NCI-H2196 (cell line): ENCODE data around the gene SIAE.

Experiments used
- DNase-seq: peaks from one replicate; lab custom pipeline; 2025; ENCODE audit not compliant: unreplicated experiment; lab: John Stamatoyannopoulos, UW

SIAE gene

GRCh38 chr11:124673333-124674167, at the start of gene SIAE, which contains the start of gene SPA17:
Gene SIAE (minus strand): TSS chr11:124673739. CDS start chr11:124673708, 31 bp downstream.
Gene SPA17 (plus strand): TSS chr11:124673904. CDS start chr11:124675265, 1,361 bp downstream.
- peak; percentile 95 for DNase-seq

GRCh38 chr11:124722176-124722575, 48.6 kb upstream of the SIAE start:
- DNase-seq: no peak

DNA sequence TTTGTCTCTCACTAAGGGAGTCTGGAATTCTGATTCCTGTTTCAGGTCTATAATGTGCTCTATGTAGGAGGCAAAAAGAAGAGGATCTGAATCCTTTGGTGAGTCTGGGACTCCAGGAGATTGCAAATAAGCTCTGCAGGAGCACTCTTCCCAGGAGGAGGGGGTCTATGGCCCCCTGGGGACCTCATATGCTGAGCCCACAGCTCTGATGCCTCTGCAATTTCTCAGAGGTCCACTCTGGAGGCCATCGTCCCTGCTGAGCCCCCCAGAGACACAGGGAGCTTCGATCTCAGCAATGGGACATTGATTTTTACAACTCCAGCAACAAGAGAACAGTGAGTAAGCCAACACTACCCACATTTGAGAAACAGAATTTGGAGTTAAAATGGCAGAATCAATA, 46.0 kb upstream of the SIAE start:
- no peak for DNase-seq

- no peak for DNase-seq
These were observed 45.3 kb upstream of the SIAE start for GRCh38 chr11:124718801-124719200.

GRCh38 chr11:124717786-124718651, 44.5 kb upstream of the SIAE start:
- DNase-seq: peak; percentile 13

GRCh38 chr11:124717421-124717785, 43.9 kb upstream of the SIAE start:
- no peak for DNase-seq

DNA sequence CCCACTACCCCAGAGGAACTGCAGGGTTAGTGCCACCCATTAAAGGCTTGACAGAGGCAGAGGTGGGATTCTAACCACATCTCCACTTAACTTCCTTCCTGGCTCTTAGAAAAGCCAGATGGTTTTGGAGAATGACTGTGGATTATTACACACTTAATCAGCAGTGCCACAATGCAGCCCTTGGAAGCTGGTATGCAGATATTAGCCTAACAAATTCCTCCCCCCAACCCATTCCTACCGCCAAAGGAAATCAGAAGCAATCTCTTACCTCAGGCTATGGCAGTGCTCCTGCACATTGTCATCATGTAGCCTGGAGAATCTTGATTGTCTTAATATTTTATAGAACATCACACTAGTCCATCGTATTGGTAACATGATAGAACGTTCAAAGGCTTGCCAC, 43.1 kb upstream of the SIAE start:
- DNase-seq: no peak

DNA sequence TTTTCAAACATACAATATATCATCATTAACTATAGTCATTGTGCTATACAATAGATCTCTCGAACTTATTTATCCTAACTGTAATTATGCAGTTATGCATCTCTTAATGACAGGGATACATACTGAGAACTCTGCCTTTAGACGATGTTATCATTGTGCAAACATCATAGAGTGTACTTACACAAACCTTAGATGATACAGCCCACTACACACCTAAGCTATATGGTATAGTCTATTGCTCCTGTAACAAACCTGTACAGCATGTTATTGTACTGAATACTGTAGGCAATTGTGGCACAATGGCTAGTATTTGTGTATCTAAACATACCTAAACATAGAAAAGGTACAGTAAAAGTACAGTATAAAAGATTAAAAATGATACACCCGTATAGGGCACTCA, 38.9 kb upstream of the SIAE start:
- DNase-seq: no peak

DNA sequence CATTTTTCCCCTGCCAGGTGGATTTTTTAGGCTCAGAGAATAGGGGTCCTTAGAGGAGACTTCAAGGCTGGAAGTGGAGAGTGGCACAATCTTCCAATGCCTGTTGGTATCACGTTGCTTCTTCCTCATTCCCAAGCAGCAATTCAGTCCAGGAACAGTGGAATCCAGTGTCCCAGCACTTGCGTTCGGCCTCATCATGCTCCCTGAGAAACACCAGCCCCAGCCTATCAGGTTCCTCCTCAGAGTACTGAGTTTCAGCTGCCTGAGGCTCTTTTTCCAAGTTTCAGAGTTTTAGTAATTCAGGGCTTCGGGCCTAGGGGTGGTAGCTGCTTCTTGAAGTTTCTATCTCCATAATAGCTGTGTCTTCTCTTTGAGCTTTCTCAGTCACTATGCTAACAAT, 34.3 kb upstream of the SIAE start:
- no peak for DNase-seq

- no peak for DNase-seq
These were observed 26.5 kb upstream of the SIAE start for GRCh38 chr11:124700028-124700427.

DNA sequence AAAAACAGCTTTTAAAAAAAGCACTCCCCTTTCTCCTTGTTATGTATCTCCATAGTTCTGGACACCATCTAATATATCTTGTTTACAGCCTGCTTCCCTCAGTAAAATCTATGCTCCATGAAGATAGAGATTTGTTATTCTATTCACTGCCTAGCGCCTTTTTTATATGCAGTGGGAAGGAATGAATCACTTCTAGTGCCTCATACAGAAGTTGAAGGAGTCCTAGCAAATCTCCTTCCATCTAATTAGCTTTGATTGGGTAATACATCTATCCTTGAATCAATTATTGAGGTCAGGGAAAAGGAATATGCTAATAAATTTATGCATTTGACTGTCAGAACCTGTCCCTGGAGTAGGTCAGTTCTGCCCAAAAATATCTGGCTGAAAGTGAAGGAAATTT, 26.0 kb upstream of the SIAE start:
- DNase-seq: no peak

GRCh38 chr11:124693142-124693541, 19.6 kb upstream of the SIAE start:
- DNase-seq: no peak

DNA sequence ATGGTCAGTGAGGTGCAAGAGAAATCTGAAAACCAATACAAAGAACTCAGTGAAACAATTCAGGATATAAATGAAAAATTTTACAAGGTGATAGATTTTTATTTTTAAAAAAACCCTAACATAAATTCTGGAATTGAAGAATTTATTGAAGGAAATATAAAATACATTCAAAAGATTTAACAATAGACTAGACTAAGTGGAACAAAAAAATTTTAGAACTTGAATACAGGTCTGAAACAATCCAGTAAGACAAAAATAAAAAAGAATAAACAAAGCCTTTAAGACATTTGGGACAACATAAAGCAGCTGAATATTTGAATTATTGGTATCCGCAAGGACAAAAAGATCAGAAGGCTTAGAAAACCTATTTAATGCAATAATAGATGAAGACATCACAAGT, 8.9 kb upstream of the SIAE start:
- DNase-seq: no peak

DNA sequence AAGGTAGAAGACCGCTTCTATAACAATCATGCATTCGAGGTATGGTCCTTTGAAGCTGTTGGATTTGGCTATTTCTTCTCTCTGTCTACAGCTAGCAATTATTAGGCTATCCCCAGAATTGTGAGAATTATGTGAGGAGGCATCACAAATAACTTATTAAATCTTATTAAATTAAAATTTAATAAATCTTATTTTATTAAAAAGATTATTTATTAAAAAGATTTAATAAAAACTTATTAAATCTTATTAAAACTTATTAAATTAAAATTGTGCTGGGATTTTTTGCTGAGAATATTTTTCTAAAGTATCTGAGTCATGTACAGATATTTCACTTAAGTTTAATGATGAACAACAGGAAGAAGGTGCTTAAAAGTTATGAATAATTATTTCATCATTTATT, 7.9 kb upstream of the SIAE start:
- DNase-seq: no peak

- no peak for DNase-seq
These were observed 4.9 kb upstream of the SIAE start for GRCh38 chr11:124678416-124678815.

GRCh38 chr11:124676386-124676785, 2.8 kb upstream of the SIAE start:
- no peak for DNase-seq

DNA sequence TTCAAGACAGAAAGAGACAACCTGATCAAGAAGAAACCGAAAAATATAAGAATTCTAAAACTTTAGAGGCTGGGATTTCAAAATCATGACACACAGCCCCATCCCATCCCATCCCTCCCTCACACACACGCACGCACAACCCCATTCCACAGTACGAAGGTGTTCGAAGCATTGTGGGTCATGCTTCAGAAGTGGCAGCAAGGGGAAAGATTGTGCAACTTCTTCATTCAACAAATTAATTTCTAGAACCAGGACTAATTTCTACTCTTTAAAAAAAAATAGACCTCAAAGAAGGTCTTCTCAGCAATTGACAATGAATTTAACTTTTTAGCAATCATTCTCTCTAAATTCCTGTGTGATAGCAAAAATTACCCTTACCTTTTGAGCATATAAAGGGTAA, 1.0 kb upstream of the SIAE start:
- no peak for DNase-seq

- DNase-seq: no peak
These were observed 604 bp upstream of the SIAE start for GRCh38 chr11:124674168-124674517.

GRCh38 chr11:124672536-124673215, 863 bp downstream of the SIAE start:
- no peak for DNase-seq

- DNase-seq: no peak
These were observed 2.8 kb downstream of the SIAE start for GRCh38 chr11:124670732-124671131.

GRCh38 chr11:124669193-124669592, 4.3 kb downstream of the SIAE start:
- peak; percentile 55 for DNase-seq

DNA sequence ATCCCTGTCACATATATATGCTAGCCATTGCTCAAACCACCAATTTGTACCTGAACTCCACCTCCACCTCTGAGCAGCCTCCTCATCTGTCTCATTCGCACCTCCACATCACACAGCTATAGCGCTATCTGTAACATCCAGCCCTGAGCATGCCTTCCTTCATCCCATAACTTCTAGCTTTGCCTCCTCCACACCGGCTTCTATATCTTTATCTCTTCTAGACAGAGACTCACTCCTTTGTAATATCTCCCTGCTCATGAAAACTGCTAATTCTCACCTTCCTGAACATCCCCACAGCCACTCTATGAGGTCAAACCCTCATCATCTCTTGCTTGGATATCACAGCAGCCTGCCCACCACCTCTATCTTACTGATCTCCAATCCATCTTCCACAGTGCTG, 5.9 kb downstream of the SIAE start:
- no peak for DNase-seq
